SU-DHL-6 (cell line): ENCODE results near the gene TLR9.

Source experiments
- H2AFZ ChIP-seq: fragments of 200-600 bp; sonication (generic); 2 replicates; pipeline ENCODE4 v1.6.1; 2014; ENCODE audit warnings: low read depth, mild to moderate bottlenecking, moderate library complexity, mixed read lengths, antibody characterized with exemption, low read length; ENCODE audit not compliant: severe bottlenecking
- H3F3A ChIP-seq: fragments of 200-600 bp; shearing (Covaris generic); 2 replicates; pipeline ENCODE4 v1.6.0; 2016; ENCODE audit warnings: antibody characterized with exemption, mild to moderate bottlenecking; ENCODE audit not compliant: insufficient read depth
- H3K27ac ChIP-seq: fragments of 200-600 bp; sonication (generic); 2 replicates; pipeline ENCODE4 v1.5.1; 2016; ENCODE audit warnings: low read depth, mild to moderate bottlenecking, low read length, moderate library complexity, mixed read lengths
- H3K27me3 ChIP-seq: fragments of 200-600 bp; sonication (generic), shearing (Covaris generic); 2 replicates; pipeline ENCODE4 v1.6.0; 2014; ENCODE audit warnings: mild to moderate bottlenecking, low read length
- H3K36me3 ChIP-seq: fragments of 200-600 bp; sonication (generic); 2 replicates; pipeline ENCODE4 v1.6.1; 2014; ENCODE audit warnings: mild to moderate bottlenecking, low read length, mixed read lengths
- H3K4me2 ChIP-seq: fragments of 300-600, 200-600 bp; shearing (Covaris generic), sonication (generic); 2 replicates; pipeline ENCODE4 v1.6.0; 2014; ENCODE audit warnings: low read length, low read depth, mild to moderate bottlenecking; ENCODE audit not compliant: poor library complexity, severe bottlenecking
- H3K4me3 ChIP-seq: fragments of 200-600 bp; sonication (generic); 2 replicates; pipeline ENCODE4 v1.5.1; 2014; ENCODE audit warnings: antibody characterized with exemption, low read length, mild to moderate bottlenecking, mixed read lengths; ENCODE audit not compliant: insufficient read depth, poor library complexity, severe bottlenecking
- H3K79me2 ChIP-seq: fragments of 200-600 bp; sonication (generic); 2 replicates; pipeline ENCODE4 v1.6.1; 2014; ENCODE audit warnings: mild to moderate bottlenecking, low read length, moderate library complexity; ENCODE audit not compliant: insufficient read depth
- H3K9ac ChIP-seq: fragments of 200-600 bp; sonication (generic); 2 replicates; pipeline ENCODE4 v1.7.0; 2014; ENCODE audit warnings: mild to moderate bottlenecking, low read length
- H3K9me2 ChIP-seq: fragments of 200-600 bp; sonication (generic); replicated peaks from 2 replicates; pipeline ENCODE4 v1.6.1; 2014; ENCODE audit warnings: low read length; ENCODE audit not compliant: insufficient read depth
- H3K9me3 ChIP-seq: fragments of 200-600 bp; sonication (generic); 2 replicates; pipeline ENCODE4 v1.6.1; 2014; ENCODE audit warnings: low read length, mixed read lengths; ENCODE audit not compliant: insufficient read depth
- H4K20me1 ChIP-seq: fragments of 200-600 bp; sonication (generic); 2 replicates; pipeline ENCODE4 v1.6.1; 2014; ENCODE audit warnings: low read depth, mild to moderate bottlenecking, antibody characterized with exemption, low read length, moderate library complexity, mixed read lengths
- CTCF ChIP-seq: fragments of 200-600 bp; sonication (generic); IDR thresholded peaks from one replicate; pipeline ENCODE4 v1.5.1; 2017; ENCODE audit warnings: antibody characterized with exemption, mild to moderate bottlenecking, low read length, moderate library complexity; ENCODE audit not compliant: insufficient read depth, poor library complexity, severe bottlenecking
- EZH2phosphoT487 ChIP-seq: fragments of 200-600 bp; sonication (generic), shearing (Covaris generic); conservative IDR thresholded peaks from 2 replicates; pipeline ENCODE4 v1.6.1; 2018; ENCODE audit warnings: mild to moderate bottlenecking, antibody characterized with exemption, low read length, moderate library complexity, mixed read lengths

TLR9 gene

GRCh38 chr3:52254608-52255007 is 29.2 kb upstream of the TLR9 start:
- Histone ChIP-seq H2AFZ (no peak overlapping the region), H4K20me1 (no peaks in the 10 kb centered on the region), H3F3A (peaks cover 12% of the 10 kb centered on the region), H3K27me3 (no peaks in the 10 kb centered on the region), H3K9ac (no peak overlapping the region), H3K9me3 (no peaks in the 10 kb centered on the region), H3K36me3 (peaks cover 27% of the 10 kb centered on the region), H3K4me2 (no peak overlapping the region), H3K27ac (no peak overlapping the region), H3K9me2 (no peaks in the 10 kb centered on the region), H3K4me3 (no peak overlapping the region), H3K79me2 (peaks cover 3% of the 10 kb centered on the region)
- TF ChIP-seq CTCF, result no peak
- TF ChIP-seq EZH2phosphoT487, result no peak

- Histone ChIP-seq H3K9ac (peak overlapping the region; percentile 26; the same call in 1 of the 2 replicates), H3K79me2 (peaks cover 3% of the 10 kb centered on the region), H3K4me3 (no peak overlapping the region), H2AFZ (no peak overlapping the region), H3K9me2 (no peaks in the 10 kb centered on the region), H3K4me2 (peak overlapping the region; percentile 35), H3K9me3 (no peaks in the 10 kb centered on the region), H3K27me3 (no peaks in the 10 kb centered on the region), H3K36me3 (peaks cover 17% of the 10 kb centered on the region; the same call in 1 of the 2 replicates), H4K20me1 (no peaks in the 10 kb centered on the region), H3K27ac (peak overlapping the region; percentile 71), H3F3A (peaks cover 12% of the 10 kb centered on the region)
- no peak for TF ChIP-seq CTCF
- TF ChIP-seq EZH2phosphoT487, result no peak
These were observed 28.2 kb upstream of the TLR9 start for GRCh38 chr3:52253314-52254304.

- Histone ChIP-seq H3K36me3 (0 out of 2 replicates have a peak, but pooled peaks cover 3% of the 10 kb centered on the region), H3K9ac (no peak overlapping the region), H4K20me1 (no peaks in the 10 kb centered on the region), H3K27ac (no peak overlapping the region), H3F3A (peaks cover 12% of the 10 kb centered on the region), H3K79me2 (no peaks in the 10 kb centered on the region), H3K27me3 (no peaks in the 10 kb centered on the region), H3K9me3 (no peaks in the 10 kb centered on the region), H3K9me2 (no peaks in the 10 kb centered on the region), H3K4me3 (no peak overlapping the region), H2AFZ (no peak overlapping the region), H3K4me2 (no peak overlapping the region)
- TF ChIP-seq EZH2phosphoT487 (no peak), CTCF (no peak)
These were observed 24.7 kb upstream of the TLR9 start for GRCh38 chr3:52250122-52250521.
